Measurements from ENCODE around the gene E4F1. TPM values are rescaled to one million over a fixed set of nuclear protein-coding genes. Genes with fewer than 3 reads are reported as not detected.

E4F1 gene
- total and polyA plus RNA-seq, 2 of the 8 experiments (the other 6 are each of a cell fraction or from before 2014, with no cell fraction given) = 22.2 to 27.0 TPM

DNA sequence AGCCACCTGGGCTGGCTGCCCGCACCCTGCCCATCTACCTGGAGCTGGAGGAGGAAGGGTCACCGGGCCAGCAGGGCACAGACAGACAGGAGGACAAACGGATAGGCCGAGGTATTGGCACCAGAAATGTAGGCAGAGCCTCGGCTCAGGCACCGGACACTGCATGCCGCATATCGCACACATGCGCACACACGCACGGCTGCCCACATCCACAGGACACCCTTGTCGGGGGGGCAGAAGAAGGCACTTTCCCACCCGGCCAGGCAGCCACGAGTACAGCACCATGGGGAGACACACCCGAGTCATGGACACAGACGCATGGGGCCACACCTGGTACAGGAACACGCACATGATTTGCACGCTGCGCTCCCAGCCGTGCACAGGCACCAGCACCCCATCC is 41.4 kb upstream of the E4F1 start (continued):
- TF ChIP-seq, protein P1, sequence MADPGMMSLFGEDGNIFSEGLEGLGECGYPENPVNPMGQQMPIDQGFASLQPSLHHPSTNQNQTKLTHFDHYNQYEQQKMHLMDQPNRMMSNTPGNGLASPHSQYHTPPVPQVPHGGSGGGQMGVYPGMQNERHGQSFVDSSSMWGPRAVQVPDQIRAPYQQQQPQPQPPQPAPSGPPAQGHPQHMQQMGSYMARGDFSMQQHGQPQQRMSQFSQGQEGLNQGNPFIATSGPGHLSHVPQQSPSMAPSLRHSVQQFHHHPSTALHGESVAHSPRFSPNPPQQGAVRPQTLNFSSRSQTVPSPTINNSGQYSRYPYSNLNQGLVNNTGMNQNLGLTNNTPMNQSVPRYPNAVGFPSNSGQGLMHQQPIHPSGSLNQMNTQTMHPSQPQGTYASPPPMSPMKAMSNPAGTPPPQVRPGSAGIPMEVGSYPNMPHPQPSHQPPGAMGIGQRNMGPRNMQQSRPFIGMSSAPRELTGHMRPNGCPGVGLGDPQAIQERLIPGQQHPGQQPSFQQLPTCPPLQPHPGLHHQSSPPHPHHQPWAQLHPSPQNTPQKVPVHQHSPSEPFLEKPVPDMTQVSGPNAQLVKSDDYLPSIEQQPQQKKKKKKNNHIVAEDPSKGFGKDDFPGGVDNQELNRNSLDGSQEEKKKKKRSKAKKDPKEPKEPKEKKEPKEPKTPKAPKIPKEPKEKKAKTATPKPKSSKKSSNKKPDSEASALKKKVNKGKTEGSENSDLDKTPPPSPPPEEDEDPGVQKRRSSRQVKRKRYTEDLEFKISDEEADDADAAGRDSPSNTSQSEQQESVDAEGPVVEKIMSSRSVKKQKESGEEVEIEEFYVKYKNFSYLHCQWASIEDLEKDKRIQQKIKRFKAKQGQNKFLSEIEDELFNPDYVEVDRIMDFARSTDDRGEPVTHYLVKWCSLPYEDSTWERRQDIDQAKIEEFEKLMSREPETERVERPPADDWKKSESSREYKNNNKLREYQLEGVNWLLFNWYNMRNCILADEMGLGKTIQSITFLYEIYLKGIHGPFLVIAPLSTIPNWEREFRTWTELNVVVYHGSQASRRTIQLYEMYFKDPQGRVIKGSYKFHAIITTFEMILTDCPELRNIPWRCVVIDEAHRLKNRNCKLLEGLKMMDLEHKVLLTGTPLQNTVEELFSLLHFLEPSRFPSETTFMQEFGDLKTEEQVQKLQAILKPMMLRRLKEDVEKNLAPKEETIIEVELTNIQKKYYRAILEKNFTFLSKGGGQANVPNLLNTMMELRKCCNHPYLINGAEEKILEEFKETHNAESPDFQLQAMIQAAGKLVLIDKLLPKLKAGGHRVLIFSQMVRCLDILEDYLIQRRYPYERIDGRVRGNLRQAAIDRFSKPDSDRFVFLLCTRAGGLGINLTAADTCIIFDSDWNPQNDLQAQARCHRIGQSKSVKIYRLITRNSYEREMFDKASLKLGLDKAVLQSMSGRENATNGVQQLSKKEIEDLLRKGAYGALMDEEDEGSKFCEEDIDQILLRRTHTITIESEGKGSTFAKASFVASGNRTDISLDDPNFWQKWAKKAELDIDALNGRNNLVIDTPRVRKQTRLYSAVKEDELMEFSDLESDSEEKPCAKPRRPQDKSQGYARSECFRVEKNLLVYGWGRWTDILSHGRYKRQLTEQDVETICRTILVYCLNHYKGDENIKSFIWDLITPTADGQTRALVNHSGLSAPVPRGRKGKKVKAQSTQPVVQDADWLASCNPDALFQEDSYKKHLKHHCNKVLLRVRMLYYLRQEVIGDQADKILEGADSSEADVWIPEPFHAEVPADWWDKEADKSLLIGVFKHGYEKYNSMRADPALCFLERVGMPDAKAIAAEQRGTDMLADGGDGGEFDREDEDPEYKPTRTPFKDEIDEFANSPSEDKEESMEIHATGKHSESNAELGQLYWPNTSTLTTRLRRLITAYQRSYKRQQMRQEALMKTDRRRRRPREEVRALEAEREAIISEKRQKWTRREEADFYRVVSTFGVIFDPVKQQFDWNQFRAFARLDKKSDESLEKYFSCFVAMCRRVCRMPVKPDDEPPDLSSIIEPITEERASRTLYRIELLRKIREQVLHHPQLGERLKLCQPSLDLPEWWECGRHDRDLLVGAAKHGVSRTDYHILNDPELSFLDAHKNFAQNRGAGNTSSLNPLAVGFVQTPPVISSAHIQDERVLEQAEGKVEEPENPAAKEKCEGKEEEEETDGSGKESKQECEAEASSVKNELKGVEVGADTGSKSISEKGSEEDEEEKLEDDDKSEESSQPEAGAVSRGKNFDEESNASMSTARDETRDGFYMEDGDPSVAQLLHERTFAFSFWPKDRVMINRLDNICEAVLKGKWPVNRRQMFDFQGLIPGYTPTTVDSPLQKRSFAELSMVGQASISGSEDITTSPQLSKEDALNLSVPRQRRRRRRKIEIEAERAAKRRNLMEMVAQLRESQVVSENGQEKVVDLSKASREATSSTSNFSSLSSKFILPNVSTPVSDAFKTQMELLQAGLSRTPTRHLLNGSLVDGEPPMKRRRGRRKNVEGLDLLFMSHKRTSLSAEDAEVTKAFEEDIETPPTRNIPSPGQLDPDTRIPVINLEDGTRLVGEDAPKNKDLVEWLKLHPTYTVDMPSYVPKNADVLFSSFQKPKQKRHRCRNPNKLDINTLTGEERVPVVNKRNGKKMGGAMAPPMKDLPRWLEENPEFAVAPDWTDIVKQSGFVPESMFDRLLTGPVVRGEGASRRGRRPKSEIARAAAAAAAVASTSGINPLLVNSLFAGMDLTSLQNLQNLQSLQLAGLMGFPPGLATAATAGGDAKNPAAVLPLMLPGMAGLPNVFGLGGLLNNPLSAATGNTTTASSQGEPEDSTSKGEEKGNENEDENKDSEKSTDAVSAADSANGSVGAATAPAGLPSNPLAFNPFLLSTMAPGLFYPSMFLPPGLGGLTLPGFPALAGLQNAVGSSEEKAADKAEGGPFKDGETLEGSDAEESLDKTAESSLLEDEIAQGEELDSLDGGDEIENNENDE (IDR thresholded peaks at IDR 0.05; ENCODE audit: insufficient replicate concordance, low read length) = no peak
- TF ChIP-seq CHD2 (IDR thresholded peaks at IDR 0.05; ENCODE audit: low read length) (no peak), EZH2 (IDR thresholded peaks at IDR 0.05; ENCODE audit: low read depth, low read length, severe bottlenecking) (no peak), JUN (IDR thresholded peaks at IDR 0.05; ENCODE audit: low read depth, low read length) (no peak), SP1 (IDR thresholded peaks at IDR 0.05; ENCODE audit: low read depth, low read length) (no peak), CEBPB (IDR thresholded peaks at IDR 0.05; ENCODE audit: low read depth, low read length) (no peak)
- TF ChIP-seq, protein P2, sequence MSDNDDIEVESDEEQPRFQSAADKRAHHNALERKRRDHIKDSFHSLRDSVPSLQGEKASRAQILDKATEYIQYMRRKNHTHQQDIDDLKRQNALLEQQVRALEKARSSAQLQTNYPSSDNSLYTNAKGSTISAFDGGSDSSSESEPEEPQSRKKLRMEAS (IDR thresholded peaks at IDR 0.05) = no peak
- TF ChIP-seq, protein P3, sequence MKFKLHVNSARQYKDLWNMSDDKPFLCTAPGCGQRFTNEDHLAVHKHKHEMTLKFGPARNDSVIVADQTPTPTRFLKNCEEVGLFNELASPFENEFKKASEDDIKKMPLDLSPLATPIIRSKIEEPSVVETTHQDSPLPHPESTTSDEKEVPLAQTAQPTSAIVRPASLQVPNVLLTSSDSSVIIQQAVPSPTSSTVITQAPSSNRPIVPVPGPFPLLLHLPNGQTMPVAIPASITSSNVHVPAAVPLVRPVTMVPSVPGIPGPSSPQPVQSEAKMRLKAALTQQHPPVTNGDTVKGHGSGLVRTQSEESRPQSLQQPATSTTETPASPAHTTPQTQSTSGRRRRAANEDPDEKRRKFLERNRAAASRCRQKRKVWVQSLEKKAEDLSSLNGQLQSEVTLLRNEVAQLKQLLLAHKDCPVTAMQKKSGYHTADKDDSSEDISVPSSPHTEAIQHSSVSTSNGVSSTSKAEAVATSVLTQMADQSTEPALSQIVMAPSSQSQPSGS (IDR thresholded peaks at IDR 0.05; ENCODE audit: low read length) = no peak
